ENCODE data around the gene CEP85.
"Not testable (repeated sequence)": the region's sequence is repeated elsewhere in the genome, so short reads cannot be mapped to it uniquely, and the experiment has no call there.

CEP85 gene

DNA sequence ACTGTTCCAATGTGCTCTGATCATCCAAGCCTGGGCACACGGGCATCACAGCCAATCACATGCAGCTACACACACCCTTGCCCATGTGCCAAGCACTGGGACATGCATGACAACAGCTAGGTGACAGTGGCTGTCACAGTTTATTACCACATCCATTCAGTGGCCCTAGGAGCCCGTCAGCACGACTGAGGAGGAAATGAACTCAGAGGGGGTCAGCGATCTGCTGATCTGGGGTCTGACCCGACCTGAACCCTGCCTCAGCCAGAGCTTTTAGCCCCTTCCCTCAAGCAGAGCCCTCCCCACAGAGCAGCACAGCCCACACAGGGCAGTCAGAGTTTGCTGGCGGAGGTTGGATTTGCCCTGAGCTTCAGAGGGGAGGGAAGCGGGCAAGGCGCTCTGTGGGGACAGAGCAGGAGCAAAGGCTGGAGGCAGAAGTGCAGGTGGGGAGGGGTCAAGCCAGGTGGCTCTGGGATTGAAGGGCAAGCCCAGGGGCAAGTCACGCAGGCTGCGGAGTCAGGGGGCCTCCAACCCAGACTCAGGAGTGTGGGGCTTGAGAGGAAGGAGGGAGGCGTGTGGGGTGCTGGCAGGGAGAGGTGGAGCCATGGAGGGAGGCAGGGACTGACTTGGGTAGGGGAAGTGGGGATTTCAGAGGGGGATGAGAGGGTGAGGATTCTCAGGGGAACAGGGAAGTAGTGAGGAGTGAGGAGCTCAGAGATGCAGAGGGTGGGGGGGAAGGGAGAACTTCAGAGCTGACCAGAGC lies 56.3 kb downstream of the CEP85 start:
- no peak for DNase-seq (ENCODE audit: low read depth)

DNA sequence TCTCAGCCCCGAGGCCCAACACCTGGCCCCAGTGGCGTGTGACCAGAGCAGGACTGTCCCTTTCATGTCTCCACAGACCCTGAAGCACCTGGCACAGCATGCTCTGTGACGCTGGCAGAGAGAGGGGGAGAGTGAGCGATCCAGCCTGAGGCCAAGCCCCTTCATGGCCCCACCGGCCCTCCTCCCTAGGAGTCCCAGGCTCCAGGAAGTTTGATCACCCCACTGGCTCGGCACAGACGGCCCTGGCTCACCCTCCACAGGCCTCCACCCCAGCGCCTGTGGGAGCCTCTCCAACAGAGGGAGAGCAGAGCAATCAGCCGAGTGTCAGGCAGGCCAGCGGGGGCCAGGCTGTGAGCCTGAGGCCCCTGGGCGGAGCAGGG lies 56.9 kb downstream of the CEP85 start:
- no peak for DNase-seq (ENCODE audit: low read depth)

DNA sequence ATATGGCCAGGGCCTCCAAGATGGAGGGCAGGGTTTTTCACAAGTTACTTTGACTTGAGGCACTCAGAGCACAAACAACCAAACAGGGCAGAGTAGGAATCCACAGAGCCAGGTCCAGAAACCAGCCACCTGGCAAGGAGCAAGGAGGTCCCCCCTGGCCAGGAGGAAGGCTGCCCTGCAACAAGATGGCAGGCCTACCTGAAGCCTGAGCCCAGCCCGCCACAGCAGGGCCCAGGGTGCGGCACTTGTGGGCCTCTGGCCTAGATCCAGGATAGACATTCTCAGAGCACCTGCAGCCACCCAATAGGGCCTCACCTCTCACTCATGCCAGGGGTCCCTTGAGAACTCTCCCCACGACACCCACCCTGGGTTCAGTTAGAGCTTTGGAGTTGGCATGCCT lies 57.4 kb downstream of the CEP85 start:
- no peak for DNase-seq (ENCODE audit: low read depth)

GRCh38 chr1:26291939-26292338 lies 57.9 kb downstream of the CEP85 start:
- no peak for DNase-seq (ENCODE audit: low read depth)

GRCh38 chr1:26292735-26293134 lies 58.7 kb downstream of the CEP85 start:
- not testable (repeated sequence) for DNase-seq (ENCODE audit: low read depth)

GRCh38 chr1:26293911-26294463 lies 60.0 kb downstream of the CEP85 start:
- DNase-seq (ENCODE audit: low read depth): no peak

DNA sequence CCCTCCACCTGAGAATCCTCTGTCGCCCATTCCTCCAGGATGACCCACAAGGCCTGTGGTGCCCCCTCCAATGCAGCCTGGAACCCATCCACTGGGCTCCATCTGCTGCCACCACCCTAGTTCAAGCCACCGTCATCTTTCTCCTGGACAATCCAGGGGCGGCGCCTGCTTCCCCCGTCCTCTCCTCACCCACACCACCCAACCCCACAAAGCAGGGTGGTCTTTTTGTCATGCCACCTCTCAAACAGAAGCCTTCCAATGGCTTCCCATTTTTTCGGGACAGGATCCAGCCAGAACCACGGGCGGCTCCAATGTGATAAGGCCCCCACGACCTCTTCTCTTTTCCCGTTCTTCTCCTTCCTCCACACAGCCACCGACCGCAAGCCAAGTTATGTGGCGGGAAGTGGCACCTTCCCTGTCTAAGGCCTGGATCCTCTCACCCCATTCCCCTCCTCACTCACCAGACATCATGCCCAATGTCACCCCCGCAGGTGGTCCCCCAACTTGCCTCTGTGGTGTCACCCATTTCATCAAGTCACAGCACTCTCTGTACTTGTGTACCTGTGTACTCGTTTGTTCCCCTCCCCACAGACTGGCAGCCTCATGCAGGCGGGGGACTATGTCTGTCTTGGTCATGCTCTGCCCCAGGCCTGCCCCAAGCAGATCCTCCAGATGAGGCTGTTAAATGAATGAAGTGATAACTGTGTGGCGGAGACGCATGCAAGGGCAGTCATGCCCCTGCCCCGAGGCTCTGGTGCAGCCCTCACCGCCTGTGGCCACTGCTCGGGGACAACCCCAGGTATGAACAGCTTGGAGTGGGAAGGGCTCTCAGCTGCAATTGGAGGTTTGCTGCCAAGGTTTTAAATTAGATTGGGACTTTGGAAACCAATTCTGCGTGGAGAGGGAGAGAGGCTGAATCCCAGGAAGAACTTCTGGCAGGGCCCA lies 61.5 kb downstream of the CEP85 start:
- DNase-seq (ENCODE audit: low read depth): no peak

DNA sequence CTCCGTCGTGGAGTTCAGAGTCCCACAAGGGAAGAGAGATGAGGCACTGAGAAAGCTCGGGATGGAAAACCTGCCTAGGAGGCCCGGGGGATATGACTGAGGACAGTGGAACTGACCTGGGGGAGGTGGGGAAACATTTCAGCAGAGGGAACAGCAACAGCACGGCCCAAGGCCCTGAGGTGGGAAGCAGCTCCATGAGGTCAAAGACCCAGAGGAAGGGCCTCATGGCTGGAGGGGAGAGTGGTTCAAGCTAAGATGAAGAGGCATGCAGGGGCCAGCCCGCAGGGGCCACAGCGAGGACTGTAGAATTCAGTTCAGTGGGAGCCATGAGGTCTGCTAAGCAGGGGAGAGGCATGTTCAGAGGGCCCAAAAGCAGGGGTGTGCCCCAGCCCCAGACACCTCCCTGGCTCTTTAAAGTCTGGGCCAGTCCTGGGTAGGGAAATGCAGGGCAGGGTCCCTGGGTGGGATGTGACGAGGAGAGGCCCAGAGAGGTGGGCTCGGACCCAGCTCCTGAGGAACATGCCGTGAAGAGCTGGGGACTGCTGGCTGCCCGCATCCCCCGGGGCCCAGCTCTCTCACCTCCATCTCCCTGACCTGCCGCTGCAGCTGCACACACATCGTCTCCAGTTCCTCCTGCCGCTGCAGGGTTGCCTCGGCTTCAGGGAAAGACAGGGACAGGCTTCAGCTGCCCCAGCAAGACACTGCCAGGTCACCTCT lies 62.5 kb downstream of the CEP85 start:
- DNase-seq (ENCODE audit: low read depth): no peak

GRCh38 chr1:26297057-26297790 lies 63.2 kb downstream of the CEP85 start:
- no peak for DNase-seq (ENCODE audit: low read depth)

DNA sequence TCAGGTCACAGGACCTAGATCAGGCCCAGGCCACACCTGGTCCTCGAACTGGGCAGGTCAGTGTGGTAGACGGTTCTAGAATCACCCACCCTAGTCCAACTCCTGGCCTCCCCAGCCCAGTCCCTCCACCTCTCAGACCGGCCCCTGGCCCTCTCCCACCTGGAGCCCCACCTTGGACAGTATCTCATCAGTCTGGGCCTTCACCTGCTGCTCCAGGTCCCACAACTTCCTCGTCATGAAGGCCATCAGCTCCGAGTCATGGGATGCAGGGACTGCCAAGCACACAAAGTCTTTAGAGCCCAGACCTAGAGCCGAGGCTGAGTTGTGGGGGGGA lies 63.8 kb downstream of the CEP85 start:
- DNase-seq (ENCODE audit: low read depth): no peak

GRCh38 chr1:26300578-26301275 lies 66.7 kb downstream of the CEP85 start:
- DNase-seq (ENCODE audit: low read depth): no peak

DNA sequence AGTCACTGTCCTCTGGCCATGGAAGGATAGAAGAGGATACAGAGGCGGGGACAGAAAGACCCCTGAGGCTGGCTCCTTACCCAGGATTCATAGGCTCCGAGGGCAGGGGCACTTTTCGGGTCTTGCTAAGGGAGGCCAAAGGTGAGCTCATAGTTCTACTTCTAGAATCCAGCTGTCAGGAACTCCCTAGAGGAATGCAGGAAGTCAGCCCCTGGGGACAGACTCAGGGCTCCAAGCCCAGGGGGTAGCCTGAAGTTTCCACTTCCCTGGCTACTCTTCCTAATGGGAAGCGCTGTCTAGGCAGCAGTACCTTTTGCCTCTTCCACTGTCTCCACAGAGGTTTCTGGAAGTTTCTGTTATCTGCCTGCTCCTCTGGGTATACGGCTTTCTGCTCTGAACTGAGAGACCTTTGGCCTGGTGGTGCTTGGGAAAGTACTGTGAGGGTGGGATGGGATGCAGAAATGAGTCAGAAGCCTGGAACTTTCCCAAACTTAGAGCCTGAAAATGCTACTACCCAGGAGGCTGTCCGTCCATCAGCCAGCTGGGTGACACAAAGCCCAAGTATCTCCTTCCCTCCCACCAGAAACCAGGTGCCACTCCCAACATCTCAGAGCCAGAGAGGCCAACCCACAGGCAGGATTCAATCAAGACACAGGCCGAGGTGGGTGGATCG lies 68.9 kb downstream of the CEP85 start:
- DNase-seq (ENCODE audit: low read depth): no peak

- no peak for DNase-seq (ENCODE audit: low read depth)
These were observed 71.8 kb downstream of the CEP85 start for GRCh38 chr1:26305667-26306289.

GRCh38 chr1:26306290-26307229 lies 72.6 kb downstream of the CEP85 start, which contains the start of gene UBXN11:
Gene UBXN11, minus strand, starts transcription at chr1:26306636. Its CDS starts 3,753 bp downstream, at chr1:26302883.
- DNase-seq (ENCODE audit: low read depth): peak; percentile 91

GRCh38 chr1:26307363-26307781 lies 73.4 kb downstream of the CEP85 start:
- no peak for DNase-seq (ENCODE audit: low read depth)

DNA sequence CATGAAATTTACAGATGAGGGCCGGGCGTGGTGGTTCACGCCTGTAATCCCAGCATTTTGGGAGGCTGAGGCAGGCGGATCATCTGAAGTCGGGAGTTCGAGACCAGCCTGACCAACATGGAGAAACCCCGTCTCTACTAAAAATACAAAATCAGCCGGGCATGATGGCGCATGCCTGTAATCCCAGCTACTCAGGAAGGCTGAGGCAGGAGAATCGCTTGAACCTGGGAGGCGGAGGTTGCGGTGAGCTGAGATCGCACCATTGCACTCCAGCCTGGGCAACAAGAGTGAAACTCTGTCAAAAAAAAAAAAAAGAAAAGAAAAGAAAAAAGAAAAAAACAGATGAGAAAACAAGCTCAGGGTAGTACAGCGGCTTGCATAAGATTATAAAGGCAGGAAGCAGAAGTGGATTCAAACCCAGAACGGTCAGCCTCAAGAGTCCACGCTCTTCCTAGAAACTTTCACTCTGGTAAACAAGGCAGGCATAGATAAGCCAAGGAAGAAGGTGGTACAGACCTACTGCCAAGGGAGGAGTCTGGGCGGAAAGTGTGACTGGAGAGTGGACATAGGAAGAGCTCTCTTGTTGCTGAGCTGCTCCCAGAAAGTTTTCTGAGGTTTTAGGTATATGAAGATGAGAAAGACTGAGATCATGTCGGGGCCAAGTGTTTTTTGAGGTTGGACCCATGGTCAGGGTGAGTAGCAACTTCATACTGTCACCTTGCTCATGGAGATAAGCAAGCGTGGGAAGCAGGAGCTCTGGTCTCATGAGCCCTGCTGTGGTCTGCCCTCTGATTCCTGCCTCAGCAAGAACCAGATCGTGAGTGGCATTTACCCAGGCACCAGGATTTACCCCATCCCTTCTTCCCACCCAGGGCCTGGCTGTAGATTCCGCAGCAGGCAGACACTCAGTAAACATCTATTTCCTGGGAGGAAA lies 74.2 kb downstream of the CEP85 start:
- DNase-seq (ENCODE audit: low read depth): not testable (repeated sequence)

DNA sequence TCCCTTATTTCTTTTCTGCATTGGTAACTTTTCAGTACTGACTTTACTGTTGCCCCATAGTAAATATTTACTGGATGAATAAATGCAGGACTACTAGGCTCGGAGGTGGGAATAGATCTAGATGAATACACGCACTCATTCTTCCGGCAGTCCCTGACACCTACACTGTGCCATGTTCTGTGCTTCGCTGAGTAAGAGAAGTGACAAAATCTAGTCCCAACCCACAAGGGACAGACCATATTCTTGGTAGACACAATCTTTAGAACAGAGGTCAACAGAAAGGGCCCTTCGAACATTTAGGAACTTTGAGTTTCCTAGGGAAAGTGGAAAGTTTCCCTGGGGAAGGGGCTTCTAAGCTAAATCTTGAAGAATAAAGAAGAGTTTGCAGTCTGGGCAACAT lies 80.5 kb downstream of the CEP85 start:
- DNase-seq (ENCODE audit: low read depth): no peak
